Left ventricle myocardium inferior (tissue), 1 donor: Measurements from ENCODE around the gene LRP2. TPM values are rescaled to one million over a fixed set of nuclear protein-coding genes. Genes with fewer than 3 reads are reported as not detected.

Source experiments
- DNase-seq: peaks from one replicate; pipeline ENCODE4 v3.0.0-alpha.2; 2020
- H3K27ac ChIP-seq: fragments of 200-600 bp; replicated peaks from 2 replicates; pipeline ENCODE4 v1.8.0; 2021
- H3K27me3 ChIP-seq: fragments of 200-600 bp; 2 replicates; pipeline ENCODE4 v1.8.0; 2021; ENCODE audit warnings: low read depth
- H3K36me3 ChIP-seq: fragments of 200-600 bp; 2 replicates; pipeline ENCODE4 v1.8.0; 2021
- H3K4me1 ChIP-seq: fragments of 200-600 bp; 2 replicates; pipeline ENCODE4 v1.8.0; 2021
- H3K4me3 ChIP-seq: fragments of 200-600 bp; 2 replicates; pipeline ENCODE4 v1.8.0; 2021; ENCODE audit warnings: mild to moderate bottlenecking, moderate library complexity
- H3K9me3 ChIP-seq: fragments of 200-600 bp; replicated peaks from 2 replicates; pipeline ENCODE4 v1.8.0; 2021
- intact Hi-C: fragments of 100-400 bp; cut with micrococcal nuclease; formaldehyde crosslinking; loops from one replicate; pipeline ENCODE4 v1.11.0; 2022
- total RNA-seq: library from RNA; stranded (reverse); fragmentation: NEBNext Ultra II Directional; extraction: Animal tissue kit (Norgen Biotek cat#: 25700); gene quantifications from one replicate; pipeline ENCODE4 v1.2.1, GENCODE V29; 2021
- TF ChIP-seq, protein P1 (sequence below): fragments of 200-600 bp; IDR thresholded peaks from 2 replicates; pipeline ENCODE4 v1.8.0; 2021; ENCODE audit warnings: antibody characterized with exemption, mild to moderate bottlenecking, borderline replicate concordance
- donor health status: DM: no; HTN: yes; CAD: no; lungs with severe emphysema.

Gene LRP2
- total RNA-seq, 1 donor from 2014 or later, result 0.05 TPM

DNA sequence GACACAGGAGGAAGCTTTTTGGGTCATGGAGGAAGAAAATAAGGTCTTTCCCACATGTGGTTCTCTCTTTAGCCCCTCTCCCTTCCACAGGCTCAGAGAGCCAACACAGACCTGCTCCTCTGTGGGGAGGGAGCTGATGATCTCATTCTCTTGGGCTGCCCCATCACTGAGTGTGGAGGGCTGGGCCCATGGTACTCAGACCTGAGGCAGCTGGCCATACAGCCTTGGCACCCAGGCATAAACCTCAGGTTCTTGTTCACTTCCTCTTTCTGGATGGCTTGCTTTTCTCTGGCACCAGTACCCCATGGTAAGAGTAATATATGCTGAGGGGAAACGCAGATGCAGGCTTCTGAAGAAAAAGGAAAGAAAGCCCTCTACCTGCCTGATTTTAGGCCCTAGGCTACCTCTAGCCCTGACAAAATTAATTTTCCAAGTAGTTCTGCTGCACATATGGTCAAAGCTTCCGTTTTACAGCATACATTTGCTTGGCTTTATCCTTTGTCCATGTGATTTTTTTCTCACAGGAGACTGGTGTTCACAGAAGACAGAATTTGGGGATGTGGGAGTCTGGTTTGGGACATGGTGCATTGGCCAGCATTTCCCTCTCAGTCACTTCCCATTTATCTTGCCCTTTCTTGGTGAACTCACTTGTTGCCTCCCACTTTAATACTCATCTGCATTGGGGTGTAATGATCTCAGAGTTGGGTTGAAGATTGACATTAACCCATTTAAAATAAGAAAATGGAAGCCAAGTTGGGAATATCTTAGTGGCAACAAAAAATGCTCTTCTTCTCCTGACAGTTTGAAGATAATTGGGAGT, 281.9 kb downstream of the LRP2 start:
- no peak overlapping the region for H3K27ac ChIP-seq
- no peak for DNase-seq

GRCh38 chr2:169077674-169078240, 284.6 kb downstream of the LRP2 start:
- no peak for DNase-seq

More for the DNA sequence above, 281.9 kb downstream of the LRP2 start:
- Histone ChIP-seq H3K4me3 (no peak overlapping the region), H3K9me3 (peaks cover 9% of the 10 kb centered on the region), H3K27me3 (no peaks in the 10 kb centered on the region), H3K36me3 (no peaks in the 10 kb centered on the region), H3K4me1 (peaks cover 26% of the 10 kb centered on the region)
- TF ChIP-seq, protein P1, sequence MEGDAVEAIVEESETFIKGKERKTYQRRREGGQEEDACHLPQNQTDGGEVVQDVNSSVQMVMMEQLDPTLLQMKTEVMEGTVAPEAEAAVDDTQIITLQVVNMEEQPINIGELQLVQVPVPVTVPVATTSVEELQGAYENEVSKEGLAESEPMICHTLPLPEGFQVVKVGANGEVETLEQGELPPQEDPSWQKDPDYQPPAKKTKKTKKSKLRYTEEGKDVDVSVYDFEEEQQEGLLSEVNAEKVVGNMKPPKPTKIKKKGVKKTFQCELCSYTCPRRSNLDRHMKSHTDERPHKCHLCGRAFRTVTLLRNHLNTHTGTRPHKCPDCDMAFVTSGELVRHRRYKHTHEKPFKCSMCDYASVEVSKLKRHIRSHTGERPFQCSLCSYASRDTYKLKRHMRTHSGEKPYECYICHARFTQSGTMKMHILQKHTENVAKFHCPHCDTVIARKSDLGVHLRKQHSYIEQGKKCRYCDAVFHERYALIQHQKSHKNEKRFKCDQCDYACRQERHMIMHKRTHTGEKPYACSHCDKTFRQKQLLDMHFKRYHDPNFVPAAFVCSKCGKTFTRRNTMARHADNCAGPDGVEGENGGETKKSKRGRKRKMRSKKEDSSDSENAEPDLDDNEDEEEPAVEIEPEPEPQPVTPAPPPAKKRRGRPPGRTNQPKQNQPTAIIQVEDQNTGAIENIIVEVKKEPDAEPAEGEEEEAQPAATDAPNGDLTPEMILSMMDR, result no peak
- intact Hi-C loops, result no loop called here

More at GRCh38 chr2:169077674-169078240, 284.6 kb downstream of the LRP2 start:
- no peaks in the 10 kb centered on the region for H3K36me3 ChIP-seq
- peaks cover 26% of the 10 kb centered on the region for H3K4me1 ChIP-seq
- H3K9me3 ChIP-seq, result no peaks in the 10 kb centered on the region
- no peaks in the 10 kb centered on the region for H3K27me3 ChIP-seq
- intact Hi-C loops, result no loop called here
- H3K27ac ChIP-seq, result peak overlapping the region; percentile 42
- H3K4me3 ChIP-seq, result no peak overlapping the region
- TF ChIP-seq, protein P1, result no peak

Other genes starting within 250 kb of the LRP2 start
- gene BBS5, start 117.0 kb upstream of the LRP2 start, total RNA-seq, result 8.4 TPM
- 163 TPM for gene KLHL41, start 147.2 kb upstream of the LRP2 start, total RNA-seq
- gene FASTKD1, start 211.3 kb upstream of the LRP2 start, total RNA-seq, result 121 TPM
- 38.0 TPM for gene PPIG, start 221.8 kb upstream of the LRP2 start, total RNA-seq